ENCODE measurements around the gene NUMA1.

Gene NUMA1

GRCh38 chr11:72102631-72102945 lies 22.2 kb upstream of the NUMA1 start:
- DNase-seq = no peak

GRCh38 chr11:72102162-72102561 lies 21.8 kb upstream of the NUMA1 start:
- no peak for DNase-seq

DNA sequence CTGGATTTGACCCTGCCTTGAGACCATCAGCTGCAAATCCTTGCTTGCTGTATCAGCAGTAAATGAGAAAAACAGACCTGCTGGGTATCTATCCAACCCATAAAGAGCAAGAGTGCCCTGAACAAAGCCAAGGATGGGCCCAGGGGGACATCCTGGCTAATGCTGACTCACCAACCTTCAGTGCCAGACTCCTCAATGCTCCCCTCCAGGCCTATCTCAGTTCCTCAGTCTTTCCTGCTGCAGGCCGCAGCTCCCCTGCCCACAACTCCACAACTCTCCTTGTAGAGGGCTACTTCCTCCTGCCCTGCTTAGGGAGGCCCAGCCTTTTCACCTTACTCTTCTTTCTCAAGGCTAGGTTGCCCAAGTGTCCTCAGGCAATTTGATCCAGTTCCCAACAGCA lies 20.1 kb upstream of the NUMA1 start:
- no peak for DNase-seq

GRCh38 chr11:72100009-72100408 lies 19.7 kb upstream of the NUMA1 start:
- DNase-seq = no peak

DNA sequence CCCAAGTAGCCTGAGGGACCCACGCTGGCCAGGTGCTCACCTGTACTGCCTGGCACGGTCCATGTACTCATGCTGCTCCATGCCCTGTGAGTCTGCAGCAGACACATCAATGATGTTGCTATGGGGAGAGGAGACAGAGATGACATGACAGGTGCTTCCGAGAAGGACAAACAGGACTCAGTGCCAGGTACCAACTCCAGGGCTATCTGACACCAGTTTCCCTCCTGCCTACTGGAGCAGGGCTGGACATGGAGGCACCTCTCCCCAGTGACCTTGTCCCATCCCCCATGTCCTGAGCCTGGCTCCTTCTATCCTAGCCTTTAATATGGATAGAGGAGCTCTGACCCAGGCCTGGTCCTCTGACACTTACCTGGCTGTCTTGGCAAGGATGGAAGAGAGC lies 18.4 kb upstream of the NUMA1 start:
- no peak for DNase-seq

DNA sequence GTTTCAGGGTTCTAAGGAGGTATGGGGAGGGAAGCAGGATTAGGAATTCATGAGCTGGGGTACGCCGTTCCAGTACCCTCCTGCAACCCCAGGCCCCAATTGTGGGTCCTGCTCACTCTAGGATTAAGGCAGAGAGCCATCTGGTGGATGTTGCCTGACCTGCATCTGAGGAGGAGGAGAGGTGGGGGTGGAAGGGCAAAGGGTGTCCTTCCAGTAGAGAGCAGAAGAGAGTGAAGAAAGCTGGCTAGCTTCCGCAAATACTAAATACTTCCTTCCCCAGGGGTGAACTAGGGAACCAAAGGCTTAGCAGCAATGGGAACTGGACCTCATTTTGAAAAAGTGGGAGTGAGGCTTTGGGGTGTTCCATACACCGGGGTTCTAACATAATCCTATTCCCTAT lies 10.9 kb upstream of the NUMA1 start:
- DNase-seq = peak; percentile 76 to 77

GRCh38 chr11:72088076-72088808 lies 7.9 kb upstream of the NUMA1 start:
- no peak for DNase-seq

DNA sequence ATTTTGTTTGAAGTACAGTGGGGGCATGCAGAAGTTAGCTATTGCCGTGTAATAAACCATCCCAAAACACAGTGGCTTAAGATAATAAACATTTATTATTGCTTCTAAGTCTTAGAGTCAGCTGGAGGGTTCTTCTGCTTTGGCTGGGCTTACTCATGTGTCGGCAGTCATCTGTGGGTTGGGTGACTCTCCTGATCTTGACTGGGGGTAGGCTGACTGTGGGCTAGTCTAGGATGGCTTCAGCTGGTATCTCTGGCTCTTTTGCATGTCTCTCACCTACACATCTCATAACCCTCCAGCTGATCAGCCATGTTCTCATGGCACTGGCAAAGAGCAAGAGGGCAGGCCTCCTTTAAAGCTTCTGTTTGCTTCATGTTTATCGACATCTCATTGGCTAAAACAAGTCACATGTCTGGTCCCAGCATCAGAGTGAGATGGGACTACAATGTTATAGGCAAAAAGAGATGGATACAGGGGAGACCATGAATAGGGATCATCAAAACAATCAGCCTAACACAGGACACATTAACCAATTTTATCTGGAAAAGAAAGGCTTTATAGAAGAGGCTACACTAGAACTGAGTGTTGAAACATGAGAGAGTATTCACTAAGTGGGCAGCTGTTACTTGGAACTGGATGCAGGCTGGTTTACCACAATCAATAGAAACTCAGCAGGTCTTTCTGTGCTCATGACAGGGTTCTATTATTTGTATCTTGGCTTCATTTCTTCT lies 5.4 kb upstream of the NUMA1 start:
- DNase-seq = no peak

DNA sequence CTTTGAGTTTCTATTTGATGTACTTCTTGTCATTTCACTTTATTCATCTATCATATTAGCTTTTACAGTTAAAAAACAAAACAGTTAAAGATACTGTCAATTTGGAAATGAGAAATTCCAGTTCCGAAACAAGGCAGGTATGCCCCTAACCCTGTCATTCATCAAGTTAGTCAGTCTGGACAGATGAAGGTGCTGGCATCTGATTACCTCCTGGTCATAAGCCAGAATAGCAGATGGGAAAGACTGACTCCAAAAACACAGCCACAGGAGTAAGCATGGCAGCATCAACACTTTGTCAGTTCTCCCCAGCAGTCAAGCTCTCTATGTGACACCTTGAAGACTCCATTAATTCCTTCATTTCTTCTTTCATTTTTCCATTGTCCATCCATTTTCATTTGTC lies 4.6 kb upstream of the NUMA1 start:
- no peak for DNase-seq

- no peak for DNase-seq
Measured at GRCh38 chr11:72084076-72084475, 3.7 kb upstream of the NUMA1 start.

- no peak for DNase-seq
Measured at GRCh38 chr11:72083414-72083813, 3.1 kb upstream of the NUMA1 start.

DNA sequence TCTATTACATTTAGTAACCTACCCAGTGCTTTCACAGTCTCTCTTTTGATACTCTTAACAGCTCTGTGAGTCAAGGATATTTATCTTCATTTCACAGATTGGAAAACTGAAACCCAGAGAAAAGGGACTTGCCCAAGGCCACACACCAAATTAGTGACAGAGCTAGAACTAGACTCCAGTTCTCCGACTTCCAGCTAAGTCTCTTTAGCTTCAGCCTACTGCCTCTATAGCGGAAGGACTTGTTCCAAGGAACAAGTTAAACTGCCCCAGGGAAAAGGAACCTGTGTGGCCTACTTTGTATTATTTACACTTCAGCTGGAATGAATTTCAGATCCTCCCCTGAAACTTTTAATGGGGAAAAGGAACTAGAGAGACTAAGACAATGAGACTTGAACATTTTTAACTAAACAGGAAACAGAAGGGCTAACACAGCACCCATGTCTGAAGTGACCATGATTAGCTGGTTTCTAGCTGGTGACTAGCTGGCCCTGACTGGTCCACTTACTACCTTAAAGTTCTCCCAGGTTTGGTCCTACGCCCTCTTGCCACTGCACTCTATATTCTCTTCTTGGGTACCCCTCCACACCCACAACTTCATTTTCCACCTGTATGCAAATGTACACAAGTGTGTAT lies 1.6 kb upstream of the NUMA1 start:
- DNase-seq = no peak

DNA sequence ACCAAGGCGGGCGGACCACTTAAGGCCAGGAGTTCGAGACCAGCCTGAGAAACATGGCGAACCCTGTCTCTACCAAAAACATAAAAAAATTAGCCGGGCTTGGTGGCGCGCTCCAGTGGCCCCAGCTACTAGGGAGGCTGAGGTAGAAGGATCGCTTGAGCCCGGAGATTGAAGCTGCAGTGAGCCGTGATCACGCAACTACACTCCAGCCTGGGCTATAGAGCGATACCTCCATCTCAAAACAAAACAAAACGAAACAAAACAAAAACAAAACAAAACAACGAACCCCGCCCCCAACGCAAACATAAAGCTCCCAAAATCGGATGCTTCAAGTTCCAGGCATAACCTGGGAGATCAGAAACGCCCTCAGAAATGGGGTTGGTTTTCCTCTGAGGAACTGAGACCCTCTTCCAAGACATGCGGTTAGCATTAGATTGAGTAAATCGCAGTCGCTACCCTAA lies 872 bp upstream of the NUMA1 start:
- no peak for DNase-seq

DNA sequence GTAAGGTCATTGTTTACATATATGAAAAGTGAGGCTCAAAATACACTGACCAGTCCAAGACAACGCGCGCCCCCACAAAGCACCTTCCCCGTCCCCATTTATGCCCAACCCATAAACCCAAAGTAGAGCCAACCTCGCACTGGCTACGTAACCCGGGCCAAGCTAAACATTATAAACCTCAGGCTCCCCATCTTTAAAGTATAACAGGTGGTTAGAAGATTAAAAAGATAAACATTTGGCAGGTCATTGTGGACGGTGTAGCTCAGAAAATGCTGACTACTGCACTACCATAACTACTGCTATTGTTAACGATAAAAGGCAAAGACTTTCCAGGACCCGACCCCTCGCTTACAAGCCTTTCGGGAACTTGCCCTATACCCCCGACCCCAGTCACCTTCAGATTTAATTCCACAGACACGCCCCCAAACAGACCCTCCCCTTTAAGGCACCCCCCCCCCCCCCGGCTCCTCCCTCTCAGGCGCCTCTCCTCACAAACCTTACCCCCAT lies 470 bp downstream of the NUMA1 start:
- DNase-seq = no peak

- DNase-seq = no peak
Measured at GRCh38 chr11:72078477-72078876, 1.9 kb downstream of the NUMA1 start.

GRCh38 chr11:72075756-72076155 lies 4.6 kb downstream of the NUMA1 start:
- no peak for DNase-seq

GRCh38 chr11:72075109-72075508 lies 5.2 kb downstream of the NUMA1 start:
- no peak for DNase-seq

GRCh38 chr11:72072348-72072747 lies 8.0 kb downstream of the NUMA1 start:
- DNase-seq = no peak

GRCh38 chr11:72070491-72070890 lies 9.9 kb downstream of the NUMA1 start:
- DNase-seq = no peak

- DNase-seq = no peak
Measured at GRCh38 chr11:72069787-72070251, 10.5 kb downstream of the NUMA1 start.

GRCh38 chr11:72069200-72069599 lies 11.1 kb downstream of the NUMA1 start:
- DNase-seq = no peak

DNA sequence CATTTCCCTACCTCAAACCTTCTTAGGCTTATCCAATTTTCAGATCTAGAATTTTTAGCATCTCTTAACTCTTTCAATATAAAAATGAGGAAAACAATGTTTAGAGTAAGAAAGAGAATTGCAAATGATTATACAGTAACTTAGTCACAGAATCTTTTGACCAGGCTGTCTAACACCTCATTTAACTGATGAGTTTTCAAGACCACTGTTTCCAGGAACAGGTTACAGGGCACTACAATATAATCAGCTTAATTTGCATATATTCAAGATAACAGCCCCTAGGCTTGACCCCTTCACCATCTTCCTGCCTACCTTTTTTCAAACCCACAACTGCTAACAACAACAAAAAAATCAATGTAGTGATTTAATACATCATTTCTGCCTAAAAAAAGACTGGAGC lies 12.7 kb downstream of the NUMA1 start:
- DNase-seq = no peak

- DNase-seq = no peak
Measured at GRCh38 chr11:72067266-72067665, 13.1 kb downstream of the NUMA1 start.

- no peak for DNase-seq
Measured at GRCh38 chr11:72066855-72067254, 13.5 kb downstream of the NUMA1 start.

All from activated T-cell treated with anti-CD3 and anti-CD28 coated beads, Interleukin-2, amount 50 U/mL, for 48 hours (primary cell).